MV-4-11 (cell line): ENCODE results near the gene SRGAP3.
A peak's percentile ranks its signal among the peaks of the same experiment; 100 is the strongest.

Source experiments
- DNase-seq: peaks from one replicate; lab custom pipeline; 2025; lab: John Stamatoyannopoulos, UW

SRGAP3 gene

GRCh38 chr3:9015250-9015649 is 234.2 kb downstream of the SRGAP3 start:
- no peak for DNase-seq

GRCh38 chr3:9013782-9014563 is 235.5 kb downstream of the SRGAP3 start:
- no peak for DNase-seq

- no peak for DNase-seq
These were observed 236.9 kb downstream of the SRGAP3 start for GRCh38 chr3:9012521-9012920.

GRCh38 chr3:9009976-9010545 is 239.4 kb downstream of the SRGAP3 start:
- no peak for DNase-seq

GRCh38 chr3:9008550-9009255 is 240.7 kb downstream of the SRGAP3 start:
- DNase-seq, result no peak

GRCh38 chr3:9007928-9008327 is 241.5 kb downstream of the SRGAP3 start:
- DNase-seq, result no peak

- DNase-seq, result no peak
These were observed 242.2 kb downstream of the SRGAP3 start for GRCh38 chr3:9007213-9007612.

- no peak for DNase-seq
These were observed 249.4 kb downstream of the SRGAP3 start for GRCh38 chr3:9000041-9000440.

GRCh38 chr3:8997151-8997550 is 252.3 kb downstream of the SRGAP3 start:
- no peak for DNase-seq

GRCh38 chr3:8996681-8997121 is 252.7 kb downstream of the SRGAP3 start:
- DNase-seq, result no peak

- no peak for DNase-seq
These were observed 253.2 kb downstream of the SRGAP3 start for GRCh38 chr3:8996216-8996615.

GRCh38 chr3:8994226-8994625 is 255.2 kb downstream of the SRGAP3 start:
- DNase-seq, result no peak

GRCh38 chr3:8993331-8993730 is 256.1 kb downstream of the SRGAP3 start:
- no peak for DNase-seq

- no peak for DNase-seq
These were observed 256.6 kb downstream of the SRGAP3 start for GRCh38 chr3:8992854-8993253.

- DNase-seq, result no peak
These were observed 257.2 kb downstream of the SRGAP3 start for GRCh38 chr3:8992199-8992598.

- DNase-seq, result no peak
These were observed 258.9 kb downstream of the SRGAP3 start for GRCh38 chr3:8990266-8991215.

GRCh38 chr3:8988791-8989558 is 260.5 kb downstream of the SRGAP3 start:
- DNase-seq, result no peak

- no peak for DNase-seq
These were observed 261.1 kb downstream of the SRGAP3 start for GRCh38 chr3:8988384-8988655.

- peak; percentile 57 for DNase-seq
These were observed 261.6 kb downstream of the SRGAP3 start for GRCh38 chr3:8987645-8988383.

- no peak for DNase-seq
These were observed 262.2 kb downstream of the SRGAP3 start for GRCh38 chr3:8987226-8987625.

- no peak for DNase-seq
These were observed 262.7 kb downstream of the SRGAP3 start for GRCh38 chr3:8986741-8987140.
